ENCODE data around the gene TMEM266.

Gene TMEM266

GRCh38 chr15:76135516-76135915 lies 75.7 kb downstream of the TMEM266 start:
- no peak overlapping the region for H3K4me3 Mint-ChIP-seq
- ATAC-seq (peak; percentile 50), DNase-seq (ENCODE audit: low spot score in 2 of 2) (no peak)
- peaks cover 7% of the 10 kb centered on the region for H3K4me1 Mint-ChIP-seq
- no peaks in the 10 kb centered on the region for H3K36me3 Mint-ChIP-seq
- no peak overlapping the region for H3K27ac Mint-ChIP-seq
- no peaks in the 10 kb centered on the region for H3K9me3 Mint-ChIP-seq

DNA sequence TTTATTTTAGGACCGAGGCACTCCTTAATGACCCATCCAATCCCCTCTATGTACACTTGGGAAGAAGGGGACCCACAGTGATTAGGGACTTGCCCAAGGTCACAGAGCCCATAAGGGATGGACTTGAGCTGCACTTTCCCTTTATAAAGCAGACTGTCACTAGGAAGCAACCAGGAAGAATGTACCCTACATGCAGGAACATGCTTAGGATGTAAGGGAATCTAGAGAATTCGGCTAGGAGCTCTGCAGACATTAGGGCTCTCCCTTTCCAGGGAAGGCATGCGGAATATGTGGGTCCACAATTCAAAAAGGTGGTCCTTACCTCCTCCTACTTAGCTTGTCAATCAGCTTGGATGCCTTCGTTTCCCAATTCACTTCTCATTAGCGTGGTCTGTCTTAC lies 78.7 kb downstream of the TMEM266 start:
- Mint-ChIP-seq H3K36me3 (no peaks in the 10 kb centered on the region), H3K27ac (no peak overlapping the region), H3K9me3 (no peaks in the 10 kb centered on the region), H3K4me1 (peaks cover 7% of the 10 kb centered on the region), H3K4me3 (no peak overlapping the region)
- no peak for DNase-seq (ENCODE audit: low spot score in 2 of 2)
- no peak for ATAC-seq

DNA sequence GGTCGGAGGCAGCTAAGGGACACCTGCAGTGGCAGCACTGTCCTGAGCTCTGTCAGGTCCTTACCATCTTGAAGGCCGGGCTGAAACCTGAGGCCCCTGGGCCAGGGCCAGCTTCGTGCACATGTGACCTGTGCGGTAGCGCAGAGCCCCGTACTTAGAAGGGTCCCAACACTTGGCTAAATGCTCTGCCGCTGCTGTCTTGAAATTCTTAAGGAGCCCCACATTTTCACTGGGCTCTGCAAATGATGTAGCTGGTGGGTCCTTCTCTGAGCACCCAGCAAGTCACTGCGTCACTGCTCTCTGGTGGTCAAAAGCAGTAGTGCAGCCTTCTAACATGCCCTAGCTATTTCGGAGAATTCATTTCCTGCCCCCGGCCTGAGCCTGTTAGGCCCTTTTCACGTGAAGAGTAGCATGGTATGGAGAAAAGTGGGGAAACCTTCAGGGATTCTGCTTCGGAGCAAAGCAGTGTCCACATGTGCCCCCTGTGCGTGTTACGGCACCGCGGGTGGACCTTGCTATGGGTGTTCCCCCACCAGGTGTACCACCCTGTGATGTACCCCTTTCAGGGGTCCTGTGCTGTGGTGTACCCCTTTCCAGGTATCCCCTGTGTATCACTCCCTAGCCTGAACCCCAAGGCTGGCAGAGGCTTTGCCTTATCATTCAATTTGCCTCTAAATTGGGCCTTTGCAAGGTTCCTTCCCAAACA lies 79.7 kb downstream of the TMEM266 start:
- Mint-ChIP-seq H3K36me3 (no peaks in the 10 kb centered on the region), H3K4me3 (no peak overlapping the region), H3K4me1 (peaks cover 7% of the 10 kb centered on the region), H3K9me3 (no peaks in the 10 kb centered on the region), H3K27ac (no peak overlapping the region)
- DNase-seq (ENCODE audit: low spot score in 2 of 2) (peak; percentile 72 to 90), ATAC-seq (peak; percentile 79)

GRCh38 chr15:76140074-76140464 lies 80.3 kb downstream of the TMEM266 start:
- Mint-ChIP-seq H3K4me3 (no peak overlapping the region), H3K4me1 (peaks cover 7% of the 10 kb centered on the region), H3K27ac (no peak overlapping the region), H3K36me3 (no peaks in the 10 kb centered on the region), H3K9me3 (no peaks in the 10 kb centered on the region)
- ATAC-seq (no peak), DNase-seq (ENCODE audit: low spot score in 2 of 2) (no peak)

GRCh38 chr15:76146812-76147211 lies 87.0 kb downstream of the TMEM266 start:
- no peaks in the 10 kb centered on the region for H3K36me3 Mint-ChIP-seq
- no peak overlapping the region for H3K27ac Mint-ChIP-seq
- peaks cover 21% of the 10 kb centered on the region for H3K4me1 Mint-ChIP-seq
- no peak for DNase-seq (ENCODE audit: low spot score in 2 of 2)
- H3K4me3 Mint-ChIP-seq, result no peak overlapping the region
- H3K9me3 Mint-ChIP-seq, result no peaks in the 10 kb centered on the region
- no peak for ATAC-seq

- DNase-seq (ENCODE audit: low spot score in 2 of 2) (peak; percentile 67 to 84), ATAC-seq (peak; percentile 62)
- H3K27ac Mint-ChIP-seq, result no peak overlapping the region
Measured at GRCh38 chr15:76147906-76148570, 88.3 kb downstream of the TMEM266 start.

GRCh38 chr15:76149291-76149915 lies 89.6 kb downstream of the TMEM266 start:
- peaks cover 25% of the 10 kb centered on the region for H3K4me1 Mint-ChIP-seq
- no peaks in the 10 kb centered on the region for H3K9me3 Mint-ChIP-seq
- H3K36me3 Mint-ChIP-seq, result no peaks in the 10 kb centered on the region
- DNase-seq (ENCODE audit: low spot score in 2 of 2) (no peak), ATAC-seq (no peak)
- no peak overlapping the region for H3K4me3 Mint-ChIP-seq
- H3K27ac Mint-ChIP-seq, result no peak overlapping the region

More at GRCh38 chr15:76147906-76148570, 88.3 kb downstream of the TMEM266 start:
- no peaks in the 10 kb centered on the region for H3K9me3 Mint-ChIP-seq
- H3K36me3 Mint-ChIP-seq, result no peaks in the 10 kb centered on the region
- peak overlapping the region; percentile 29 for H3K4me3 Mint-ChIP-seq
- H3K4me1 Mint-ChIP-seq, result peaks cover 25% of the 10 kb centered on the region

DNA sequence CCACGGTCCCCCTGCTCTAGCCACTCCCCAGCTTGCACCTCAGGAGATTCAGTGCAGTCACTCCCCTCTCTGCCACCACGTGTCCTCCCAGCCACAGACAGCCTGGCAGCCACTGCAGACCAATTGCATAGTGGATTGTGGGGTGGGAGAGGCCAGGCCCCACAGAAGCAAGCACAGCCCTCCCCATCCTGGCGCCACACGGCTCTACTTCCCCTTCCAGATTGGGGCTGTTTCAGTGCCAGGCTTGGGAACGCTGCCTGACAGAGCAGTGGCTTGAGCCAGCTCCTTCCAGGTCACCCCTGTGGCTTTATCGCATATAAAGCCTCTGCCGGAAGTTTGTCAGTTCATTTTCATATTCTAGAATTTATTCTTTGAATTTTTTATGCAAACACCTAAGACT lies 90.7 kb downstream of the TMEM266 start:
- Mint-ChIP-seq H3K4me1 (peaks cover 25% of the 10 kb centered on the region), H3K4me3 (no peak overlapping the region), H3K36me3 (no peaks in the 10 kb centered on the region), H3K27ac (no peak overlapping the region), H3K9me3 (no peaks in the 10 kb centered on the region)
- DNase-seq (ENCODE audit: low spot score in 2 of 2), result no peak
- ATAC-seq, result no peak

DNA sequence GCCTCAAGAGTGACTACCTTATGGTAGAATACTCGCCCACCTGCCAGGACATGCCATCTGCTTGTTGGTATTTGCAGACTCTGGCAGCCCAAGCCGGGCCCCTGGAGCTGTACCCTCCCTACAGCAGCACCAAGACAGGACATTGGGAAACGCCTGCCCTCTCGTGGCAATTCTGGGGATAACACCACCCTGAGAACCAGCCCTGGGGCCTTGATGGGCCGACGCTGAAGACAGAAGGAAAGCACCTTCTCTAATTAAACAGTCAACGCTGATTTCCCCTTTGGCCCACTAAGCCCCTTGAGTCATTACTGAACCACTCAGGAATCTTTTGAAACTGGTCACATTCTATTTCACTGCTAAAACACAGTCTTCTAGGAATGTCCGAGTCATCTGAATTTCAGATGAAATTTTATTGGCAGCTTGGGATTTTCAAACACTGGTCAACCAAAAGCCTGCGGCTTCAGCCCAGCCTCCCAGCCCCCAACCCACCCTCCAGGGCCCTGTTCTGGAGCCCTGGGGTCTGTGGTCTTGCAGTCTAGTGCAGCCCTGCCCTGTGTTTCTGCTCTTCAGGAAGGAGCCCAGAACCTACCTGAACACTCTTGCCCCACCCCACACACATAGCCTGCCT lies 91.3 kb downstream of the TMEM266 start:
- ATAC-seq (peak; percentile 86), DNase-seq (ENCODE audit: low spot score in 2 of 2) (peak; percentile 73 to 94)
- H3K27ac Mint-ChIP-seq, result peak overlapping the region; percentile 52
- no peak overlapping the region for H3K4me3 Mint-ChIP-seq
- H3K4me1 Mint-ChIP-seq, result peaks cover 25% of the 10 kb centered on the region
- no peaks in the 10 kb centered on the region for H3K36me3 Mint-ChIP-seq
- H3K9me3 Mint-ChIP-seq, result no peaks in the 10 kb centered on the region

DNA sequence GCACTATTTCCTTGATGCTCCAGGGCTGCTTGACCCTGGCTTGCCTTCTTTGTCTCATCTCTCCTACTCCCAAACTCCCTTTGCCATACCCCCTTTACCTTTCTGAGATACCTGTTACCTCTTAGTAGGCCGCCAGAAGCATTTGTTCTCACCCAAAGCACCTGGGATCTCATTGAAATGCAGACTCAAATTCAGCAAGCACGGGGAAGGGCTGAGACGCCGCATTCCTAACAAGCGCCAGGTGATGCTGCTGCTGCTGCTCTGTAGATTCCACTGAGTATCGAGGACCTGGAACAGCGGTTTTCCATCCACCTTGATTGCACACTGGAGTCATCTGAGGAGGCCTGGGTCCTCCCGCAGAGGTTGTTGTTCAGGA lies 91.8 kb downstream of the TMEM266 start:
- DNase-seq (ENCODE audit: low spot score in 2 of 2), result no peak
- Mint-ChIP-seq H3K36me3 (no peaks in the 10 kb centered on the region), H3K27ac (peak overlapping the region; percentile 52), H3K9me3 (no peaks in the 10 kb centered on the region), H3K4me1 (peaks cover 25% of the 10 kb centered on the region), H3K4me3 (no peak overlapping the region)
- no peak for ATAC-seq

- Mint-ChIP-seq H3K4me1 (peaks cover 25% of the 10 kb centered on the region), H3K36me3 (no peaks in the 10 kb centered on the region), H3K27ac (no peak overlapping the region), H3K4me3 (no peak overlapping the region), H3K9me3 (no peaks in the 10 kb centered on the region)
- no peak for DNase-seq (ENCODE audit: low spot score in 2 of 2)
- no peak for ATAC-seq
Measured at GRCh38 chr15:76152197-76152596, 92.4 kb downstream of the TMEM266 start.

DNA sequence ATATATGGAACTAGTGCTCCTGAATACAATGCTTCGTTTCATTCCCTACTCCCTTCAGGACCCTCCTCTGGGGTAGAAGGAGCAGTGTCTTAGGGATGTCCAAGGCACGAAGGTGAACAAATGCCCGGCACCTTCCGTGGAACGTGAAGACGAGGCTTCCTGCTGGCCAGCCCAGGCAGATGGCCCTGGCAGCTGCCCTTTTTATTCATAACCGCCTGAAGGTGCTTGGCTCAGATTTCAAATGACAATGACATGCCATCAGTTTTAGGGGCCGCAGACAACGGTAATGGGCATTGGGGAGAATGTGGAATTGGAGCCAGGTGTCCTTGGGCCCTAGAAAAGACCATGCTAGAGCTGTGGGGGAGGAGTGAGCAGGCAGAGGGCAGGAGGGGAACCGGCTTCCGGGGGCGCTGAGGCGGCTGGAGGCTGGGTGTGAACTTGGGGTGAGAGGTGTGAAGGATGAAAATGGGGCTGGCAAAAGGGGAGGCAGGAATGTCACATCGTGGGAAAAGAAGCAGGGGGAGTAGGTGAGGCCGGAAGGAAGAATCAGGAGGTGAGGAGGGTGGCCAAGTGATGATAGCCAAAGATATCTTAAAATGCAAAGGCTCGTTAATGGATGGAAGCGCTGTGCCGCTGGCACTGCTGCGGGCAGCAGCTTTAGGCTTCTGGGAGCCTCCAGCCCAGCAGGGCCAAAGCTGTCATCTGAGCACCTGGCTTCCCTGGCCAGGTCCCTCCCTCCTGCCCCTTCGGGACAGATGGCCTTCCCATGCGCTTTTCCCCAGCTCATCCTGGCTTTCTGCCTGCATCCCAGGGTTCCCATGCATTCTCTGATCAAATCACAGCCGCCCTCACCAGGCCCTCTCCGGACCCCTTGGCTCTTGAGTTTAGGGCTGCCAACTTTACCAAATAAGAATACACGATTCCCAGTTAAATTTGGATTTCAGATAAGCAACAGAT lies 93.7 kb downstream of the TMEM266 start:
- Mint-ChIP-seq H3K4me3 (no peak overlapping the region), H3K27ac (no peak overlapping the region), H3K36me3 (no peaks in the 10 kb centered on the region), H3K4me1 (peaks cover 19% of the 10 kb centered on the region), H3K9me3 (no peaks in the 10 kb centered on the region)
- DNase-seq (ENCODE audit: low spot score in 2 of 2), result no peak
- no peak for ATAC-seq

DNA sequence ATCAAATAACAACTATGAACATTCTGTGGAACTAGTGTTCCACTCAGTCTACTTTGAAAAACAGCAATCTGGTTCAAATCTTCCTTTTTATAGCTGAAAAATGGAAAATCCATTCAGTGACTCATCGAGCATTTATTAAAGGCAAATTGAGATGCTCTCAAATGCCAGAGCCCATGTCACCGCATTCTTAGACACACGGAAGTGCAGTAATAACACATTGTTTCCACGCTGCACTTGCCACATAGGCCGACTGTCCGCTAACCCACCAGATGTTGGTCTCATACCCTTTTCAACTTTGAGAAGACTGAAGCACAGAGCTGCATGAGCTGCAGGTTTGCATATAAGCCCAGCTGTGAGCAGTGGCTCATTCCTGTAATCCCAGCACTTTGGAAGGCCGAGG lies 95.9 kb downstream of the TMEM266 start:
- no peak overlapping the region for H3K27ac Mint-ChIP-seq
- ATAC-seq (no peak), DNase-seq (ENCODE audit: low spot score in 2 of 2) (no peak)
- no peaks in the 10 kb centered on the region for H3K9me3 Mint-ChIP-seq
- peaks cover 15% of the 10 kb centered on the region for H3K4me1 Mint-ChIP-seq
- no peaks in the 10 kb centered on the region for H3K36me3 Mint-ChIP-seq
- H3K4me3 Mint-ChIP-seq, result no peak overlapping the region

GRCh38 chr15:76158226-76158625 lies 98.4 kb downstream of the TMEM266 start:
- no peak for ATAC-seq
- Mint-ChIP-seq H3K36me3 (no peaks in the 10 kb centered on the region), H3K9me3 (no peaks in the 10 kb centered on the region), H3K4me3 (no peak overlapping the region), H3K27ac (no peak overlapping the region), H3K4me1 (no peaks in the 10 kb centered on the region)
- DNase-seq (ENCODE audit: low spot score in 2 of 2), result no peak

DNA sequence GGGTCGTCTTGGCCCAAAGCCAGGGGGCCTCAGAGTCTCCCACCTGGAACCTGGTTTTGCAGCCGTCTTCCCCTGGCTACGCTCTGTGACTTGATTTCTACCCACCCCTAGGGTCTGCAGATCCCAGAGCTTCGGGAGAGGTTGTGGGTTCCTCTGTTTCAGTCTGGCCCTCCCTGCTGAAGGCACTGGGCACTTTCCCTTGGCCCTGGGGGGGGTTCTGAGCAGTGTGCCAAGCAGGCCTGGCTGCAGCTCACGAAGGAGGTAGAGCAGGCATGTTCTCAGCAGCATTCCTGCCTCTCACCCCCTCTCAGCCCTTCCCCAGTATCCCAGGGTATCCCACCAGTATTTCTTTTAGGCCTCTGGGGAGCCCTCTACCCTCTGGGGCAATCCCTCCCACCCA lies 99.0 kb downstream of the TMEM266 start:
- Mint-ChIP-seq H3K27ac (no peak overlapping the region), H3K4me3 (no peak overlapping the region), H3K9me3 (no peaks in the 10 kb centered on the region), H3K36me3 (no peaks in the 10 kb centered on the region), H3K4me1 (no peaks in the 10 kb centered on the region)
- DNase-seq (ENCODE audit: low spot score in 2 of 2) (no peak), ATAC-seq (no peak)
